ENCODE measurements around the gene CYBRD1. TPM values are rescaled to one million over a fixed set of nuclear protein-coding genes. Genes with fewer than 3 reads are reported as not detected.

Gene CYBRD1
- polyA plus RNA-seq, 1 donor (not counting 4 experiments of a cell fraction or from before 2014, with no cell fraction given): 72.7 TPM

DNA sequence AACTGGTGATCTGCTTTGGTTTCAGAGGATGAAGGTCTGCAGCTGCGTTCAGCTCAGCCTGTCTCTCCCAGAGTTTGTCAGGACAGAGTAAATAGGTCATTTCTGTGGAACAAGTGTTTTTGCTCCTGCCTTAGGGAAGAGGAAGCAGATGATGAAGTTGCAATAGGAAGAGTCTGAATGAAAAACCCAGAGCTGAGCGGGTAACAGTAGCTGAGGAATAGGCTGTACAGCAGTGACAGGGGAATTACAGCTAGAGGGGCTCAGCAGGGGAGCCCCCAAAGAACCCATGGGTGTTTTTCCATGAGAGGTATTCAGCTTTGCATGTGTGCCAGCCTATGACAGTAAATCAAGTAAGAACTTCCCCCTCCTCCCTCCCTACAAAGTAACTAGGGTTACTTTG is 10.3 kb upstream of the CYBRD1 start:
- dilution Hi-C loops (cut with MboI; ENCODE audit: extremely low pct_ligation_motif_present, low sequenced_read_pairs): no loop called here
- no peak for FAIRE-seq

DNA sequence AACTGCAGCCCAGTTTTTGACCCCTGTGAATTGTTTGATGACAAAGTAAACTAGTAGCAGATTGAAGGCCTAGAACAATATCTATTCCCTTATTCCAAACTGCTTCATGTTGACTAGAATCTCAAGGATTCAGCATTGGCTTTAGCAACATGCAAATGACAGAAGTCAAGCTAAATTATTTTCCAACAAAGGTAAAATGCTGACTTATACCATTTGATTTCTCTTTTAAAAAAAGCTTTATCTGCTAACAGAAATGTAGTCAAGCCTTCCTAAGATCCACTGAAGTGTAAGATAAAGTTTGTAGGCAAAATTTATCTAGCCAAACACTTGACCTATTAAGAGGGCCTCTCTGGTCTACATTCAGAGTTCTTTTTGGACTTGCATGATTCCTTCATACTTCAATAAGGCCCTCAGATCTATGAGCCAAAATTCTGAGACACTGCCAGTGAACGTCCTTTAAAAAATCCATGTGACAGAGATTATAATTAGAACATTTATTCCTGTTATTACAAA is 9.5 kb upstream of the CYBRD1 start:
- dilution Hi-C loops (cut with MboI; ENCODE audit: extremely low pct_ligation_motif_present, low sequenced_read_pairs): no loop called here
- Histone ChIP-seq H3K27ac (ENCODE audit: control insufficient read depth, insufficient read depth, low read length) (no peak overlapping the region), H3K27me3 (ENCODE audit: control insufficient read depth, extremely low read depth, insufficient read depth, low read length) (no peaks in the 10 kb centered on the region), H3K79me2 (ENCODE audit: control insufficient read depth, insufficient read depth, low read length) (no peaks in the 10 kb centered on the region), H3K9ac (ENCODE audit: control insufficient read depth, extremely low read depth, insufficient read depth, low read length) (no peak overlapping the region), H3K9me1 (ENCODE audit: control insufficient read depth, extremely low read depth, insufficient read depth, low read length) (no peaks in the 10 kb centered on the region), H3K9me3 (ENCODE audit: control insufficient read depth, low read depth, low read length) (no peaks in the 10 kb centered on the region), H3K4me1 (ENCODE audit: control insufficient read depth, extremely low read depth, insufficient read depth, low read length) (no peaks in the 10 kb centered on the region), H3K4me3 (ENCODE audit: control insufficient read depth in 2 of 3, extremely low read depth in 1 of 3, insufficient read depth in 2 of 3, low read depth in 1 of 3, low read length in 3 of 3) (no peak overlapping the region), H3K4me2 (ENCODE audit: control insufficient read depth, extremely low read depth, insufficient read depth, low read depth, low read length) (no peak overlapping the region), H3K36me3 (ENCODE audit: control insufficient read depth in 2 of 2, extremely low read depth in 1 of 2, insufficient read depth in 2 of 2, low read length in 2 of 2) (no peaks in the 10 kb centered on the region), H4K20me1 (ENCODE audit: control insufficient read depth, extremely low read depth, insufficient read depth, low read length) (no peaks in the 10 kb centered on the region), H2AFZ (ENCODE audit: control insufficient read depth, low read length) (no peak overlapping the region)
- TF ChIP-seq, protein P1, sequence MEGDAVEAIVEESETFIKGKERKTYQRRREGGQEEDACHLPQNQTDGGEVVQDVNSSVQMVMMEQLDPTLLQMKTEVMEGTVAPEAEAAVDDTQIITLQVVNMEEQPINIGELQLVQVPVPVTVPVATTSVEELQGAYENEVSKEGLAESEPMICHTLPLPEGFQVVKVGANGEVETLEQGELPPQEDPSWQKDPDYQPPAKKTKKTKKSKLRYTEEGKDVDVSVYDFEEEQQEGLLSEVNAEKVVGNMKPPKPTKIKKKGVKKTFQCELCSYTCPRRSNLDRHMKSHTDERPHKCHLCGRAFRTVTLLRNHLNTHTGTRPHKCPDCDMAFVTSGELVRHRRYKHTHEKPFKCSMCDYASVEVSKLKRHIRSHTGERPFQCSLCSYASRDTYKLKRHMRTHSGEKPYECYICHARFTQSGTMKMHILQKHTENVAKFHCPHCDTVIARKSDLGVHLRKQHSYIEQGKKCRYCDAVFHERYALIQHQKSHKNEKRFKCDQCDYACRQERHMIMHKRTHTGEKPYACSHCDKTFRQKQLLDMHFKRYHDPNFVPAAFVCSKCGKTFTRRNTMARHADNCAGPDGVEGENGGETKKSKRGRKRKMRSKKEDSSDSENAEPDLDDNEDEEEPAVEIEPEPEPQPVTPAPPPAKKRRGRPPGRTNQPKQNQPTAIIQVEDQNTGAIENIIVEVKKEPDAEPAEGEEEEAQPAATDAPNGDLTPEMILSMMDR (optimal IDR thresholded peaks at IDR 0.05 in 1 of 3, IDR thresholded peaks at IDR 0.05 in 1 of 3, conservative IDR thresholded peaks at IDR 0.05 in 1 of 3; ENCODE audit: extremely low read depth in 1 of 3, insufficient read depth in 2 of 3, low read length in 3 of 3): no peak
- TF ChIP-seq EZH2 (IDR thresholded peaks at IDR 0.05; ENCODE audit: low read length): no peak
- FAIRE-seq (no peak), DNase-seq (ENCODE audit: low read depth, low spot score) (no peak)

More for the DNA sequence above, 10.3 kb upstream of the CYBRD1 start:
- Histone ChIP-seq H3K9me3 (ENCODE audit: control insufficient read depth, low read depth, low read length) (no peaks in the 10 kb centered on the region), H3K4me3 (ENCODE audit: control insufficient read depth in 2 of 3, extremely low read depth in 1 of 3, insufficient read depth in 2 of 3, low read depth in 1 of 3, low read length in 3 of 3) (no peak overlapping the region), H3K9ac (ENCODE audit: control insufficient read depth, extremely low read depth, insufficient read depth, low read length) (no peak overlapping the region), H3K4me2 (ENCODE audit: control insufficient read depth, extremely low read depth, insufficient read depth, low read depth, low read length) (no peak overlapping the region), H2AFZ (ENCODE audit: control insufficient read depth, low read length) (no peak overlapping the region), H3K36me3 (ENCODE audit: control insufficient read depth in 2 of 2, extremely low read depth in 1 of 2, insufficient read depth in 2 of 2, low read length in 2 of 2) (no peaks in the 10 kb centered on the region), H3K27me3 (ENCODE audit: control insufficient read depth, extremely low read depth, insufficient read depth, low read length) (no peaks in the 10 kb centered on the region), H3K9me1 (ENCODE audit: control insufficient read depth, extremely low read depth, insufficient read depth, low read length) (no peaks in the 10 kb centered on the region), H3K4me1 (ENCODE audit: control insufficient read depth, extremely low read depth, insufficient read depth, low read length) (no peaks in the 10 kb centered on the region), H3K27ac (ENCODE audit: control insufficient read depth, insufficient read depth, low read length) (no peak overlapping the region), H3K79me2 (ENCODE audit: control insufficient read depth, insufficient read depth, low read length) (no peaks in the 10 kb centered on the region), H4K20me1 (ENCODE audit: control insufficient read depth, extremely low read depth, insufficient read depth, low read length) (no peaks in the 10 kb centered on the region)
- DNase-seq (ENCODE audit: low read depth, low spot score): no peak
- no peak for TF ChIP-seq EZH2 (IDR thresholded peaks at IDR 0.05; ENCODE audit: low read length)
- TF ChIP-seq, protein P1 (optimal IDR thresholded peaks at IDR 0.05 in 1 of 3, IDR thresholded peaks at IDR 0.05 in 1 of 3, conservative IDR thresholded peaks at IDR 0.05 in 1 of 3; ENCODE audit: extremely low read depth in 1 of 3, insufficient read depth in 2 of 3, low read length in 3 of 3): no peak
